Duodenal mucosa (tissue), 2 donors: ENCODE data around the gene MT1E.

Source experiments
- H3K27ac ChIP-seq: one replicate; pipeline ENCODE4 v1.7.0; 2013; ENCODE audit warnings: low read depth, low read length
- H3K27me3 ChIP-seq, 2 donors: one replicate each; pipeline ENCODE4 v1.7.0; 2013; ENCODE audit warnings: low read length in 2 of 2, control low read depth in 1 of 2; ENCODE audit not compliant: insufficient read depth in 2 of 2, control insufficient read depth in 1 of 2
- H3K36me3 ChIP-seq, 2 donors: one replicate each; pipeline ENCODE4 v1.7.0; 2013; ENCODE audit warnings: low read length in 2 of 2, control low read depth in 1 of 2; ENCODE audit not compliant: insufficient read depth in 2 of 2, control insufficient read depth in 1 of 2
- H3K4me1 ChIP-seq, 2 donors: one replicate each; pipeline ENCODE4 v1.7.0; 2013; ENCODE audit warnings: low read length in 2 of 2, control low read depth in 1 of 2; ENCODE audit not compliant: insufficient read depth in 2 of 2, control insufficient read depth in 1 of 2
- H3K4me3 ChIP-seq, 2 donors: one replicate each; pipeline ENCODE4 v1.7.0; 2013; ENCODE audit warnings: low read length in 2 of 2, low read depth in 1 of 2
- H3K9ac ChIP-seq, 2 donors: one replicate each; pipeline ENCODE4 v1.7.0; 2013; ENCODE audit warnings: low read length in 2 of 2, low read depth in 1 of 2
- H3K9me3 ChIP-seq, 2 donors: one replicate each; pipeline ENCODE4 v1.7.0; 2013; ENCODE audit warnings: low read length in 2 of 2, control low read depth in 1 of 2; ENCODE audit not compliant: control insufficient read depth in 1 of 2

The MT1E gene

GRCh38 chr16:56625943-56626654 lies 518 bp downstream of the MT1E start:
- H3K9me3 ChIP-seq: no peaks in the 10 kb centered on the region
- H3K36me3 ChIP-seq: no peaks in the 10 kb centered on the region
- peak overlapping the region; percentile 86 for H3K27ac ChIP-seq
- no peaks in the 10 kb centered on the region for H3K27me3 ChIP-seq
- peak overlapping the region; percentile 85 to 96 for H3K9ac ChIP-seq
- peaks cover 0 to 5% of the 10 kb centered on the region in 2 donors for H3K4me1 ChIP-seq
- H3K4me3 ChIP-seq: peak overlapping the region; percentile 76 to 90

- Histone ChIP-seq H3K4me3 (peak overlapping the region; percentile 76 to 90), H3K9ac (peak overlapping the region; percentile 85 to 96), H3K4me1 (peaks cover 0 to 5% of the 10 kb centered on the region in 2 donors), H3K27me3 (no peaks in the 10 kb centered on the region), H3K36me3 (no peaks in the 10 kb centered on the region), H3K9me3 (no peaks in the 10 kb centered on the region), H3K27ac (peak overlapping the region; percentile 86)
These were observed 1.1 kb downstream of the MT1E start for GRCh38 chr16:56626685-56627084.

- Histone ChIP-seq H3K9me3 (no peaks in the 10 kb centered on the region), H3K36me3 (no peaks in the 10 kb centered on the region), H3K4me1 (peaks cover 0 to 17% of the 10 kb centered on the region in 2 donors), H3K4me3 (no peak overlapping the region), H3K27ac (no peak overlapping the region), H3K27me3 (peaks cover 0 to 7% of the 10 kb centered on the region in 2 donors), H3K9ac (no peak overlapping the region)
These were observed 3.1 kb downstream of the MT1E start for GRCh38 chr16:56628486-56629350.

GRCh38 chr16:56629531-56629930 lies 4.0 kb downstream of the MT1E start:
- H3K36me3 ChIP-seq: no peaks in the 10 kb centered on the region
- no peak overlapping the region for H3K27ac ChIP-seq
- peaks cover 0 to 19% of the 10 kb centered on the region in 2 donors for H3K4me1 ChIP-seq
- H3K9ac ChIP-seq: no peak overlapping the region
- H3K27me3 ChIP-seq: peaks cover 0 to 7% of the 10 kb centered on the region in 2 donors
- no peak overlapping the region for H3K4me3 ChIP-seq
- no peaks in the 10 kb centered on the region for H3K9me3 ChIP-seq

GRCh38 chr16:56630134-56630533 lies 4.6 kb downstream of the MT1E start:
- Histone ChIP-seq H3K36me3 (no peaks in the 10 kb centered on the region), H3K4me1 (peaks cover 0 to 22% of the 10 kb centered on the region in 2 donors), H3K27me3 (peaks cover under 1 to 8% of the 10 kb centered on the region in 2 donors), H3K9ac (no peak overlapping the region), H3K9me3 (no peaks in the 10 kb centered on the region), H3K27ac (no peak overlapping the region), H3K4me3 (no peak overlapping the region)

GRCh38 chr16:56631197-56631596 lies 5.6 kb downstream of the MT1E start:
- no peak overlapping the region for H3K4me3 ChIP-seq
- peaks cover 0 to 23% of the 10 kb centered on the region in 2 donors for H3K4me1 ChIP-seq
- H3K36me3 ChIP-seq: no peaks in the 10 kb centered on the region
- H3K9me3 ChIP-seq: no peaks in the 10 kb centered on the region
- H3K9ac ChIP-seq: no peak overlapping the region
- no peak overlapping the region for H3K27ac ChIP-seq
- H3K27me3 ChIP-seq: peaks cover 10 to 12% of the 10 kb centered on the region in 2 donors

GRCh38 chr16:56631832-56632155 lies 6.2 kb downstream of the MT1E start:
- Histone ChIP-seq H3K9me3 (no peaks in the 10 kb centered on the region), H3K4me1 (peaks cover 0 to 19% of the 10 kb centered on the region in 2 donors), H3K27me3 (peaks cover 14 to 16% of the 10 kb centered on the region in 2 donors), H3K4me3 (peak overlapping the region; percentile 74 to 84), H3K36me3 (no peaks in the 10 kb centered on the region), H3K9ac (peak overlapping the region; percentile 58 to 89), H3K27ac (peak overlapping the region; percentile 65)

- Histone ChIP-seq H3K36me3 (no peaks in the 10 kb centered on the region), H3K9ac (peak within 1 kb of the TSS; percentile 58 to 89), H3K27me3 (peaks cover 14 to 18% of the 10 kb centered on the region in 2 donors), H3K9me3 (no peaks in the 10 kb centered on the region), H3K4me3 (peak within 1 kb of the TSS; percentile 74 to 84), H3K4me1 (peaks cover 0 to 18% of the 10 kb centered on the region in 2 donors), H3K27ac (peak within 1 kb of the TSS; percentile 65)
These were observed 6.7 kb downstream of the MT1E start, which contains the start of gene MT1M for GRCh38 chr16:56632156-56632847. MT1M (plus strand) TSS chr16:56632659; CDS start chr16:56632732, 73 bp downstream.

- peaks cover 18% of the 10 kb centered on the region in 2 donors for H3K27me3 ChIP-seq
- H3K9ac ChIP-seq: peak overlapping the region; percentile 58 to 89
- H3K4me1 ChIP-seq: peaks cover 3 to 20% of the 10 kb centered on the region in 2 donors
- peak overlapping the region; percentile 74 to 84 for H3K4me3 ChIP-seq
- H3K36me3 ChIP-seq: no peaks in the 10 kb centered on the region
- no peaks in the 10 kb centered on the region for H3K9me3 ChIP-seq
- H3K27ac ChIP-seq: peak overlapping the region; percentile 65
These were observed 7.3 kb downstream of the MT1E start for GRCh38 chr16:56632848-56633365.
